ENCODE results near the gene LST1. TPM values are rescaled to one million over a fixed set of nuclear protein-coding genes. Genes with fewer than 3 reads are reported as not detected.

Gene LST1
- total and polyA plus RNA-seq, 2 of the 8 experiments (the other 6 are each of a cell fraction or from before 2014, with no cell fraction given): not detected

GRCh38 chr6:31546339-31546957 lies 39.6 kb upstream of the LST1 start, which contains the start of gene ATP6V1G2 (continued):
- TF ChIP-seq NRF1 (IDR thresholded peaks at IDR 0.05; ENCODE audit: low read depth, low read length): no peak
- TF ChIP-seq CHD1 (IDR thresholded peaks at IDR 0.05; ENCODE audit: low read depth, low read length): 0 out of 2 replicates have a peak, but pooled peaks have one; percentile 51
- TF ChIP-seq CHD2 (IDR thresholded peaks at IDR 0.05; ENCODE audit: low read length): peak; percentile 68
- TF ChIP-seq CREB1 (IDR thresholded peaks at IDR 0.05): peak; percentile 74
- TF ChIP-seq PHF8 (conservative IDR thresholded peaks at IDR 0.05; ENCODE audit: low read depth, low read length): no peak
- no peak for TF ChIP-seq RXRA (IDR thresholded peaks at IDR 0.05; ENCODE audit: insufficient read depth, low read depth, low read length)
- TF ChIP-seq JUND (IDR thresholded peaks at IDR 0.05; ENCODE audit: low read length): peak; percentile 63; the same call in 1 of the 2 replicates
- TF ChIP-seq RFX5 (IDR thresholded peaks at IDR 0.05; ENCODE audit: borderline replicate concordance, low read depth, low read length): no peak
- no peak for TF ChIP-seq KDM4A (IDR thresholded peaks at IDR 0.05; ENCODE audit: low read depth, low read length, severe bottlenecking)
- no peak for TF ChIP-seq CHD7 (IDR thresholded peaks at IDR 0.05; ENCODE audit: insufficient replicate concordance, low read length)
